Measurements from ENCODE around the gene ATP1A4. TPM values are rescaled to one million over a fixed set of nuclear protein-coding genes. Genes with fewer than 3 reads are reported as not detected.

Gene ATP1A4
- total and polyA plus RNA-seq, 2 donors from 2014 or later, result 0.19 TPM; not detected in 1

DNA sequence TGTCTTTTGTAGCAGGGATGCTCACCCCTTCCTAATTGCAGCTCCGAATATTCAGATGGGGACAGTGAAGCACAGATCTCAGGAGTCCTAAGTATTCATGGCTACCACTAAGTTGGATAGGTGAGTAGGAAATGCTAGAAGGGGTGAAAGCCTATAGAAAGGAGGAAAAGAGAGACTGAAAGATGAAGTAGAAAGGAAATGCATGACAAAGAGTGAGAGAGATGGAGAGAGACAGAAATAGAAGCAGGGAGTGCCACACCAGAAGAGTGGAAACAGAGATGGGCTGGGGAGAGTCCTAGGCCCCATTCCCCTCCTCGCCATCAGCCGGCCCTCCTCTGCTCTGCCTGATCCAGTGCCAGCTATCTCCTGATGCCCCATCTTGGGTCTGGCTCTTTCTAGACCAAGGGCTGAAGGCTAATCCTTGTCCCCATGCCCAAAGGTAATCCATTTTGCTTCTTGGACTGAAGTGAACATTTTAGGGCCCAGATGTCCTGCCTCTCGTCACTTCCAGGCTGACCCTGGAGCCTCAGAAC lies 55.8 kb downstream of the ATP1A4 start:
- Histone ChIP-seq H3K27me3 (ENCODE audit: control insufficient read depth, insufficient read depth, low read length) (no peaks in the 10 kb centered on the region), H3K9me3 (ENCODE audit: control insufficient read depth in 2 of 3, insufficient read depth in 1 of 3, low read length in 3 of 3) (no peaks in the 10 kb centered on the region), H3K9ac (ENCODE audit: low read length in 3 of 3) (no peak overlapping the region), H3K4me3 (ENCODE audit: low read length in 3 of 3) (no peak overlapping the region), H3K36me3 (ENCODE audit: control insufficient read depth in 2 of 3, insufficient read depth in 3 of 3, low read length in 3 of 3) (peaks cover 3 to 9% (median 6%) of the 10 kb centered on the region in 3 donors), H3K27ac (ENCODE audit: low read depth in 2 of 2, low read length in 2 of 2) (peak overlapping the region in 1 of 2 donors; percentile 18), H3K4me1 (ENCODE audit: control insufficient read depth in 2 of 3, insufficient read depth in 2 of 3, low read depth in 1 of 3, low read length in 3 of 3) (peaks cover 0 to 15% (median 0%) of the 10 kb centered on the region in 3 donors)
- FAIRE-seq, result no peak
- no peak for DNase-seq
- intact Hi-C loops (cut with DNase I), result no loop called here
- TF ChIP-seq, protein P1, sequence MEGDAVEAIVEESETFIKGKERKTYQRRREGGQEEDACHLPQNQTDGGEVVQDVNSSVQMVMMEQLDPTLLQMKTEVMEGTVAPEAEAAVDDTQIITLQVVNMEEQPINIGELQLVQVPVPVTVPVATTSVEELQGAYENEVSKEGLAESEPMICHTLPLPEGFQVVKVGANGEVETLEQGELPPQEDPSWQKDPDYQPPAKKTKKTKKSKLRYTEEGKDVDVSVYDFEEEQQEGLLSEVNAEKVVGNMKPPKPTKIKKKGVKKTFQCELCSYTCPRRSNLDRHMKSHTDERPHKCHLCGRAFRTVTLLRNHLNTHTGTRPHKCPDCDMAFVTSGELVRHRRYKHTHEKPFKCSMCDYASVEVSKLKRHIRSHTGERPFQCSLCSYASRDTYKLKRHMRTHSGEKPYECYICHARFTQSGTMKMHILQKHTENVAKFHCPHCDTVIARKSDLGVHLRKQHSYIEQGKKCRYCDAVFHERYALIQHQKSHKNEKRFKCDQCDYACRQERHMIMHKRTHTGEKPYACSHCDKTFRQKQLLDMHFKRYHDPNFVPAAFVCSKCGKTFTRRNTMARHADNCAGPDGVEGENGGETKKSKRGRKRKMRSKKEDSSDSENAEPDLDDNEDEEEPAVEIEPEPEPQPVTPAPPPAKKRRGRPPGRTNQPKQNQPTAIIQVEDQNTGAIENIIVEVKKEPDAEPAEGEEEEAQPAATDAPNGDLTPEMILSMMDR (IDR thresholded peaks at IDR 0.05; ENCODE audit: borderline replicate concordance, extremely low read depth, insufficient read depth), result no peak

DNA sequence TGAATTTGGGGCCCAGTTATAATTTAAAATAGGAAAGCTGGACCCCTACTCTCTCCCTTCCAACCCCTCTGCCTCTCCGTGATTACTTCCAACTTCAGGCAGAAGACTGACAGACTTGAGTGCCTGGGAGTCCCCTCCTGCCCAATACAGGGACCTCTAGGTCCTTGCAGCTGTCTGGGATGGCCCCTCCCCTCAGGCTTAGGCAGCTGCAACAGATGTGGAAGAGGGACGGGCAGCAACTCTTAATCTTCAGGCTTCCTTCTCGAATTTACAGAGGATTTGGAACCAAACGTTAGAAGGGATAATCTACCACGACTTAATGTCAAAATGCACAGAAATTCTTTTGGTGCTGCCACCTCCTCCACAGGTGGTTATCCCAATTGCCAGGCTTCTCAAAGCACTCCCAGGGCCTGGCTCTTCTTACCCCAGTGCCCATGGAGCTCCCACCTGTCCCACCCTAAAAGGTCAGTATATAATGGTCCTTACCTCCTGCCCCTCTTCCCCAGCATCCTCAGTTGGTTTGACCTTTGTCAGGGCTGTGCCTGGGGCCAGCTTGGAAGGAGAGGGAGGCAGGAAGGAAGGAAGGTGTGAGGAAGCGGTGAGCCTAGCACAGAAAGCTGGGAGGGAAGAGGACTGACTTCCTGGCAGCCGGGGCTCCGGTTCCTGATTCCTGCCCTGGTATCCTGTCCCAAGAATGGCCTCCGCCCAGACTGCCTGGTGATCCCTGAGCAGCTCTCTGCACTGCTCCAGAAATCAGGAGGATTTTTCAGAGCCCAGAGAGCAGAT lies 56.6 kb downstream of the ATP1A4 start:
- Histone ChIP-seq H3K36me3 (ENCODE audit: control insufficient read depth in 2 of 3, insufficient read depth in 3 of 3, low read length in 3 of 3) (peaks cover 6 to 17% (median 13%) of the 10 kb centered on the region in 3 donors), H3K9ac (ENCODE audit: low read length in 3 of 3) (no peak overlapping the region), H3K4me1 (ENCODE audit: control insufficient read depth in 2 of 3, insufficient read depth in 2 of 3, low read depth in 1 of 3, low read length in 3 of 3) (peaks cover 0 to 15% (median 0%) of the 10 kb centered on the region in 3 donors), H3K4me3 (ENCODE audit: low read length in 3 of 3) (no peak overlapping the region), H3K9me3 (ENCODE audit: control insufficient read depth in 2 of 3, insufficient read depth in 1 of 3, low read length in 3 of 3) (no peaks in the 10 kb centered on the region), H3K27ac (ENCODE audit: low read depth in 2 of 2, low read length in 2 of 2) (peak overlapping the region in 1 of 2 donors; percentile 44), H3K27me3 (ENCODE audit: control insufficient read depth, insufficient read depth, low read length) (no peaks in the 10 kb centered on the region)
- intact Hi-C loops (cut with DNase I), result no loop called here
- DNase-seq (no peak), FAIRE-seq (no peak)
- TF ChIP-seq, protein P1 (IDR thresholded peaks at IDR 0.05; ENCODE audit: borderline replicate concordance, extremely low read depth, insufficient read depth), result no peak

DNA sequence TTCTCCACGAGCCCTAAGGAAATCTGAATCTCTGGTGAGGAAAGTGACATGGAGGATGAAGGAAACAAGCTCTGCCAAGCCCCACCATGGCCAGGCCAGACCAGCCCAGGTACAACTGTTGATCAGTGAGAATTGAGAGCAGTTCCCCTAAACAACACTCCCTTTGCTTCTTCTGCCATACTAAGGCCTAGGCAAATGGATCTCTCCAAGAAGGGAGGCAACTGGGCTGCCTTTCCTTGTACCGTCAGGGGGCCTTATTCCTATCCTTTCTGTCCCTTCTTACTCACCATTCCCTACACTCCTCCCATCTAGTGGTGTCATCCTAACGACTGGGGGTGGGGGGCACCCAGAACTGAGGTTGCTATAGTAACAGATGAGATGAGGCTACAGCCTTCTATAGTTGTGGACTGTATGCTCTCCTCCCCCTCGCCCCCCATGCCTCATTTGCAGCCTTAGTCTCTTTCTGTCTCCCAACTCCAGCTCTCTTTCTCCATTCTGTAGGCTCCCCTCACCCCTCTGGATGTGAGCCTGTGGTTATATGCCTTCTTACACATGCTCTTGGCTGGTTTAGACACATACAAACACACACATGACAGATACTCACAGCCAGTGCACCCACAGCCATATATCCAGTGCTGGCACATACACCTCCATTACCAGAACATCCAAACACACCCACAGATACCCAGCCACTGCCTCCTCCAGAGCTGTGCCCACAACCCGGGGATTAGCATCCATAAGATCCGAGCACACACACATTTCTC lies 57.3 kb downstream of the ATP1A4 start:
- H3K36me3 ChIP-seq (ENCODE audit: control insufficient read depth in 2 of 3, insufficient read depth in 3 of 3, low read length in 3 of 3), result peaks cover 6 to 19% (median 17%) of the 10 kb centered on the region in 3 donors
- no peak overlapping the region for H3K9ac ChIP-seq (ENCODE audit: low read length in 3 of 3)
- peak overlapping the region in 1 of 2 donors; percentile 13 for H3K27ac ChIP-seq (ENCODE audit: low read depth in 2 of 2, low read length in 2 of 2)
- H3K27me3 ChIP-seq (ENCODE audit: control insufficient read depth, insufficient read depth, low read length), result no peaks in the 10 kb centered on the region
- no peak overlapping the region for H3K4me3 ChIP-seq (ENCODE audit: low read length in 3 of 3)
- TF ChIP-seq, protein P1 (IDR thresholded peaks at IDR 0.05; ENCODE audit: borderline replicate concordance, extremely low read depth, insufficient read depth), result no peak
- DNase-seq, result no peak
- peaks cover 0 to 15% (median 0%) of the 10 kb centered on the region in 3 donors for H3K4me1 ChIP-seq (ENCODE audit: control insufficient read depth in 2 of 3, insufficient read depth in 2 of 3, low read depth in 1 of 3, low read length in 3 of 3)
- intact Hi-C loops (cut with DNase I), result no loop called here
- H3K9me3 ChIP-seq (ENCODE audit: control insufficient read depth in 2 of 3, insufficient read depth in 1 of 3, low read length in 3 of 3), result no peaks in the 10 kb centered on the region
- no peak for FAIRE-seq
